DND-41 (cell line): ENCODE measurements around the gene LRRC34.

Source experiments
- ATAC-seq: fragments of 200-7000 bp; cut with Tn5 transposase; 3 replicates; pipeline ENCODE4 v1.9.1; 2021; ENCODE audit warnings: low read depth; ENCODE audit not compliant: insufficient read depth
- DNase-seq: peaks from one replicate; pipeline ENCODE4 v3.0.0-alpha.2; 2020
- H2AFZ ChIP-seq: 2 replicates; pipeline ENCODE4 v1.6.0; 2012; ENCODE audit warnings: low read depth, low read length
- H3K27ac ChIP-seq: 2 replicates; pipeline ENCODE4 v1.5.1; 2012; ENCODE audit warnings: low read length, inconsistent platforms
- H3K27me3 ChIP-seq: fragments of 200-600 bp; sonication (generic); 2 replicates; pipeline ENCODE4 v1.6.0; 2012; ENCODE audit warnings: low read length, mild to moderate bottlenecking, inconsistent platforms; ENCODE audit not compliant: insufficient read depth, poor library complexity
- H3K36me3 ChIP-seq: 2 replicates; pipeline ENCODE4 v1.5.1; 2012; ENCODE audit warnings: low read length, inconsistent platforms; ENCODE audit not compliant: insufficient read depth
- H3K4me1 ChIP-seq: 2 replicates; pipeline ENCODE4 v1.5.1; 2012; ENCODE audit warnings: mild to moderate bottlenecking, low read length; ENCODE audit not compliant: insufficient read depth
- H3K4me2 ChIP-seq: 2 replicates; pipeline ENCODE4 v1.6.0; 2012; ENCODE audit warnings: mild to moderate bottlenecking, moderate library complexity, low read length, inconsistent platforms; ENCODE audit not compliant: insufficient read depth
- H3K4me3 ChIP-seq, 2 experiments: fragments of 200-600 bp in 1 of 2; shearing (Covaris generic) in 1 of 2; 2 replicates each; pipeline ENCODE4 v1.5.1; 2012 to 2016; ENCODE audit warnings: inconsistent platforms in 2 of 2, low read length in 2 of 2, mild to moderate bottlenecking in 2 of 2, low read depth in 1 of 2, moderate library complexity in 1 of 2
- H3K79me2 ChIP-seq: 2 replicates; pipeline ENCODE4 v1.6.0; 2012; ENCODE audit warnings: low read length, inconsistent platforms; ENCODE audit not compliant: insufficient read depth
- H3K9ac ChIP-seq: 2 replicates; pipeline ENCODE4 v1.6.0; 2012; ENCODE audit warnings: low read depth, mild to moderate bottlenecking, inconsistent platforms, low read length, moderate library complexity
- H3K9me3 ChIP-seq: 2 replicates; pipeline ENCODE4 v1.5.1; 2012; ENCODE audit warnings: low read length, moderate library complexity, mild to moderate bottlenecking, inconsistent platforms; ENCODE audit not compliant: insufficient read depth, severe bottlenecking
- H4K20me1 ChIP-seq: 2 replicates; pipeline ENCODE4 v1.6.0; 2012; ENCODE audit warnings: low read length; ENCODE audit not compliant: insufficient read depth
- EZH2 ChIP-seq: IDR thresholded peaks from 3 replicates; pipeline ENCODE4 v1.6.1; 2012; ENCODE audit warnings: borderline replicate concordance, low read depth, mild to moderate bottlenecking, moderate library complexity, low read length, inconsistent platforms; ENCODE audit not compliant: severe bottlenecking
- TF ChIP-seq, protein P1 (sequence below): IDR thresholded peaks from 2 replicates; pipeline ENCODE4 v1.5.1; 2012; ENCODE audit warnings: borderline replicate concordance, low read length, moderate library complexity, mild to moderate bottlenecking; ENCODE audit not compliant: poor library complexity, severe bottlenecking; ENCODE audit errors: extremely low read depth

LRRC34 gene

DNA sequence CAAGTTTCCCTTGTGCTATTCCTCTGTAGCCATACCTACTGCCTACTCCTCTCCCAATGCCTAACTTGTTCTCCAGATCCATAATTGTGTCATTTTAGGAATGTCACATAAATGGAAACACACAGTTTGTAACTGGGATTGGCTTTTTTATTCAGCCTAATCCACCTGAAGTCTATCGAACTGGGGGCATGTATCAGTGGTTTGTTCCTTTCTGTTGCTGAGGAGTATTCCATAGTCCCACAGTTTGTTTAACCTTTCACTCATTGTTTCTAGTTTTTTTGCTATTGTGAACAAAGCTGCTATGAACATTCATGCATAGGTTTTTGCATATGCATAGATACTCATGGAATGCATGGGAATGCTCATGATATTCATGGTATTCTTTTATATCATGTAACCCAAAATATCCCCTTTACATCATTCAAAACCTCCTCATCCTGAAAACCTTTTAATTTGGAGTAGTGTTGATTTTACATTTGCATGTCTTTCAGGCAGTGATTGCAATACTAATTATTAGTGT, 25.9 kb upstream of the LRRC34 start:
- no peak overlapping the region for H3K27ac ChIP-seq
- no peak for DNase-seq
- H3K4me3 ChIP-seq: no peak overlapping the region
- H3K27me3 ChIP-seq: peaks cover 12% of the 10 kb centered on the region
- no peaks in the 10 kb centered on the region for H3K36me3 ChIP-seq
- H2AFZ ChIP-seq: no peak overlapping the region
- no peak overlapping the region for H3K9ac ChIP-seq
- H3K79me2 ChIP-seq: no peaks in the 10 kb centered on the region
- no peaks in the 10 kb centered on the region for H4K20me1 ChIP-seq
- no peaks in the 10 kb centered on the region for H3K4me1 ChIP-seq
- H3K4me2 ChIP-seq: no peak overlapping the region
- no peaks in the 10 kb centered on the region for H3K9me3 ChIP-seq
- TF ChIP-seq, protein P1, sequence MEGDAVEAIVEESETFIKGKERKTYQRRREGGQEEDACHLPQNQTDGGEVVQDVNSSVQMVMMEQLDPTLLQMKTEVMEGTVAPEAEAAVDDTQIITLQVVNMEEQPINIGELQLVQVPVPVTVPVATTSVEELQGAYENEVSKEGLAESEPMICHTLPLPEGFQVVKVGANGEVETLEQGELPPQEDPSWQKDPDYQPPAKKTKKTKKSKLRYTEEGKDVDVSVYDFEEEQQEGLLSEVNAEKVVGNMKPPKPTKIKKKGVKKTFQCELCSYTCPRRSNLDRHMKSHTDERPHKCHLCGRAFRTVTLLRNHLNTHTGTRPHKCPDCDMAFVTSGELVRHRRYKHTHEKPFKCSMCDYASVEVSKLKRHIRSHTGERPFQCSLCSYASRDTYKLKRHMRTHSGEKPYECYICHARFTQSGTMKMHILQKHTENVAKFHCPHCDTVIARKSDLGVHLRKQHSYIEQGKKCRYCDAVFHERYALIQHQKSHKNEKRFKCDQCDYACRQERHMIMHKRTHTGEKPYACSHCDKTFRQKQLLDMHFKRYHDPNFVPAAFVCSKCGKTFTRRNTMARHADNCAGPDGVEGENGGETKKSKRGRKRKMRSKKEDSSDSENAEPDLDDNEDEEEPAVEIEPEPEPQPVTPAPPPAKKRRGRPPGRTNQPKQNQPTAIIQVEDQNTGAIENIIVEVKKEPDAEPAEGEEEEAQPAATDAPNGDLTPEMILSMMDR: no peak
- TF ChIP-seq EZH2: no peak
- no peak for ATAC-seq

DNA sequence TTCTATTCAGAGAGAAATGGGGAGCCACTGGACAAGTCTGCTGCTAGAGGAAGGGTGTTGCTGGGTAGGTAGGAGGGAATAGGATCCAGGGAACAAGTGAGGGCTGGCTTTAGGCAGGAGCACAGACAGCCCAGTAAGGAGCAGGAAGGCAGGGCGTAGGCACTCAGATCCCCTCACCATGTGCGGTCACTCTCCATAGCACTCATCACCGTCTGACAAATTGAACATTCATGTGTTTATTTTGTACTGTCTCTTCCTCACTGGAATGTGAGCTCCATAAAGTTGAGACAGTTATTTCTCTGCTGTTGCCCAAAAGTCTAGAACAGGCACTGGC, 24.2 kb upstream of the LRRC34 start:
- Histone ChIP-seq H3K9ac (no peak overlapping the region), H3K27ac (no peak overlapping the region), H3K4me3 (no peak overlapping the region), H3K4me1 (no peaks in the 10 kb centered on the region), H3K79me2 (no peaks in the 10 kb centered on the region), H3K27me3 (peaks cover 11% of the 10 kb centered on the region), H3K4me2 (no peak overlapping the region), H3K9me3 (no peaks in the 10 kb centered on the region), H3K36me3 (no peaks in the 10 kb centered on the region), H2AFZ (no peak overlapping the region; the same call in 1 of the 2 replicates), H4K20me1 (no peaks in the 10 kb centered on the region)
- no peak for ATAC-seq
- no peak for DNase-seq
- no peak for TF ChIP-seq EZH2
- TF ChIP-seq, protein P1: no peak

DNA sequence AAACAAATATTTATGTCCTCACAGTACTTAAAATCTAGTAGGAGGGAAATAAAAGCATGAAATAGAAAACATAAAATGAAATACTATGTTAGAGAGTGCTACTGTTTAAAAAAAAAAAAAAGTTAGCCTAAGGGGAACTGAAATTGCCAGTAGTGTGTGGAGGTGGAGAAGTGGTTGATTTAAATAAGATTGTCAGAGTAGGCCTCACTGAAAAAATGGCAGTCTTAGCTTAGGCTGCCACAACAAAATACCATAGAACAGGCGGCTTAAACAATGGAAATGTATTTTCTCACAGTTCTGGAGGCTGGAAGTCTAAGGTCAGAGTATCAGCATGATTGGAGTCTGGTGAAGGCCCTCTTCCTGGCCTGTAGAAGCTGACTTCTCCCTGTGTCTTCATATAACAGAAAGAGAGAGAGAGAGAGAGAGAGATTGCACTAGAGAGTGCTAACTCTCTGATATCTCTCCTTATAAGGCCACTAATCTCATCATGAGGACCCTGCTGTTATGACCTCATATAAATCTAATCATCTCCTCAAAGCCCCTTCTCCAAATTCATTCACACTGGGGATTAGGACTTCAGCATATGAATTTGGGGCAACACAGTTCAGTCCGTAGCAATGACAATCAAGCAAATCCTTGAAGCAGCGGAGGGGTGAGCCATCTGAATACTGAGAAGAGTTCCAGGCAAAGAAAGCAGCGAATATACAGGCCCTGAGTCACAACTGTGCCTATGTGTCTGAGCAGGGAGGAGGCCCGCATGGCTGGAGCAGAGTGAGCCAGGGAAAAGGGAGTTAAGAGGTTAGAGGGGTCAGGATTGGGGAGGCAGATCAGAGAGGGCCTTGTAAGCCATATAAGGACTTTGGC, 23.6 kb upstream of the LRRC34 start:
- H3K4me3 ChIP-seq: no peak overlapping the region
- no peak overlapping the region for H3K27ac ChIP-seq
- no peaks in the 10 kb centered on the region for H3K9me3 ChIP-seq
- H2AFZ ChIP-seq: no peak overlapping the region; the same call in 1 of the 2 replicates
- peaks cover 11% of the 10 kb centered on the region for H3K27me3 ChIP-seq
- H3K4me2 ChIP-seq: no peak overlapping the region
- DNase-seq (no peak), ATAC-seq (no peak)
- H3K4me1 ChIP-seq: no peaks in the 10 kb centered on the region
- no peak for TF ChIP-seq EZH2
- TF ChIP-seq, protein P1: no peak
- no peaks in the 10 kb centered on the region for H4K20me1 ChIP-seq
- H3K9ac ChIP-seq: no peak overlapping the region
- no peaks in the 10 kb centered on the region for H3K79me2 ChIP-seq
- no peaks in the 10 kb centered on the region for H3K36me3 ChIP-seq
